Measurements from ENCODE around the gene AP4S1. TPM values are rescaled to one million over a fixed set of nuclear protein-coding genes. Genes with fewer than 3 reads are reported as not detected.

The AP4S1 gene
- total and polyA plus RNA-seq, 2 of the 8 experiments (the other 6 are each of a cell fraction or from before 2014, with no cell fraction given) = 2.8 to 9.9 TPM

GRCh38 chr14:31020834-31021575 lies 4.4 kb upstream of the AP4S1 start:
- Histone ChIP-seq H4K5ac (ENCODE audit: insufficient read length, low read depth, low read length) (no peak overlapping the region), H3K4ac (replicated peaks; ENCODE audit: insufficient read length, low read depth, low read length) (no peak overlapping the region), H3K23ac (ENCODE audit: insufficient read length) (no peak overlapping the region), H3K18ac (ENCODE audit: extremely low read depth, low read length) (no peak overlapping the region), H3K36me3 (ENCODE audit: control insufficient read depth in 2 of 4, insufficient read depth in 4 of 4, low read length in 3 of 4) (peaks cover 0 to 17% (median 4%) of the 10 kb centered on the region in 4 experiments; a peak in 3 of 8 replicates), H4K91ac (replicated peaks; ENCODE audit: insufficient read length, low read length) (no peak overlapping the region), H3K23me2 (ENCODE audit: low read depth, low read length) (peaks cover 2% of the 10 kb centered on the region; the same call in 1 of the 2 replicates), H4K20me1 (replicated peaks in 1 of 2; ENCODE audit: control insufficient read depth in 1 of 2, insufficient read depth in 2 of 2, low read length in 2 of 2) (peaks cover 9 to 13% of the 10 kb centered on the region in 2 experiments), H2BK12ac (ENCODE audit: low read depth, low read length) (no peak overlapping the region), H3K9me3 (ENCODE audit: insufficient read depth in 2 of 2, low read depth in 1 of 2, low read length in 1 of 2) (no peaks in the 10 kb centered on the region), H4K8ac (ENCODE audit: extremely low read depth, insufficient read depth, low read length) (no peak overlapping the region), H3K9ac (replicated peaks in 1 of 4; ENCODE audit: extremely low read depth in 1 of 4, low read depth in 3 of 4, low read length in 3 of 4) (no peak overlapping the region), H2BK20ac (ENCODE audit: low read length) (no peak overlapping the region), H3K79me1 (ENCODE audit: low read depth, low read length) (peaks cover 6% of the 10 kb centered on the region; the same call in 1 of the 2 replicates), H3K4me3 (ENCODE audit: extremely low read depth in 1 of 4, insufficient read depth in 2 of 4, low read depth in 3 of 4, low read length in 4 of 4) (no peak overlapping the region), H3K27ac (ENCODE audit: low read depth, low read length) (no peak overlapping the region), H2BK120ac (replicated peaks; ENCODE audit: low read depth, low read length) (no peak overlapping the region), H3K4me1 (replicated peaks in 1 of 4; ENCODE audit: control insufficient read depth in 3 of 4, insufficient read depth in 4 of 4, low read length in 3 of 4) (0 out of 7 replicates have a peak, but pooled peaks cover 0 to 2% (median 0%) of the 10 kb centered on the region in 4 experiments), H2AFZ (ENCODE audit: low read length) (no peak overlapping the region), H2BK15ac (ENCODE audit: low read length) (no peak overlapping the region), H3K79me2 (ENCODE audit: control insufficient read depth in 1 of 2, insufficient read depth in 2 of 2, low read length in 2 of 2) (peaks cover 45 to 93% of the 10 kb centered on the region in 2 experiments), H3K4me2 (ENCODE audit: insufficient read depth in 1 of 2, low read depth in 2 of 2, low read length in 2 of 2) (no peak overlapping the region), H3K27me3 (replicated peaks in 1 of 4; ENCODE audit: control insufficient read depth in 3 of 4, extremely low read depth in 1 of 4, insufficient read depth in 3 of 4, low read length in 3 of 4) (no peaks in the 10 kb centered on the region), H3K56ac (replicated peaks; ENCODE audit: insufficient read length, low read depth, low read length) (no peak overlapping the region), H2AK5ac (ENCODE audit: low read depth, low read length) (no peak overlapping the region), H2BK5ac (ENCODE audit: low read depth, low read length) (no peak overlapping the region), H3K14ac (ENCODE audit: insufficient read length) (no peak overlapping the region)
- WGBS, 2 experiments (ENCODE audit: extremely low coverage in 1 of 2, insufficient coverage in 1 of 2, insufficient read length in 1 of 2, insufficient replicate concordance in 2 of 2, low coverage in 1 of 2, low lambda C conversion rate in 2 of 2, missing lambda C conversion rate in 1 of 2) = 92% methylated on average over 8 of the region's 8 CpGs; no CpG with 5 or more reads in 1 of the 2 experiments
- FAIRE-seq (no peak), DNase-seq (ENCODE audit: low read depth in 1 of 2, low spot score in 2 of 2) (no peak)
- ChIA-PET POLR2A (ENCODE audit: partially characterized antibody) (interaction anchor here (0.6 to 0.9 kb wide), 2 partner anchors 11 to 23 kb away, joined by 4 read pairs; no protein-coding TSS in a partner anchor), CTCF (ENCODE audit: partially characterized antibody) (interaction anchor here (0.7 kb wide), 1 partner anchor 41 kb away, joined by 3 read pairs; no protein-coding TSS in a partner anchor)
- TF ChIP-seq HDAC6 (IDR thresholded peaks at IDR 0.05; ENCODE audit: low read depth, low read length) = no peak
